Testis (tissue), 2 donors: ENCODE results near the gene OR6J1.

Experiments
- POLR2A ChIP-seq: fragments of 450-650 bp; IDR thresholded peaks from one replicate; pipeline ENCODE4 v1.6.1; 2017; ENCODE audit warnings: antibody characterized with exemption, mild to moderate bottlenecking, moderate library complexity
- TF ChIP-seq, protein P1 (sequence below), 3 experiments: fragments of 450-650 bp in 2 of 3; fragments of 200-600 bp in 1 of 3; sonication (generic) in 1 of 3; IDR thresholded peaks; one replicate each; pipeline ENCODE4 v1.5.1; 2016 to 2019; ENCODE audit warnings: antibody characterized with exemption in 3 of 3, mild to moderate bottlenecking in 2 of 3, moderate library complexity in 1 of 3

DNA sequence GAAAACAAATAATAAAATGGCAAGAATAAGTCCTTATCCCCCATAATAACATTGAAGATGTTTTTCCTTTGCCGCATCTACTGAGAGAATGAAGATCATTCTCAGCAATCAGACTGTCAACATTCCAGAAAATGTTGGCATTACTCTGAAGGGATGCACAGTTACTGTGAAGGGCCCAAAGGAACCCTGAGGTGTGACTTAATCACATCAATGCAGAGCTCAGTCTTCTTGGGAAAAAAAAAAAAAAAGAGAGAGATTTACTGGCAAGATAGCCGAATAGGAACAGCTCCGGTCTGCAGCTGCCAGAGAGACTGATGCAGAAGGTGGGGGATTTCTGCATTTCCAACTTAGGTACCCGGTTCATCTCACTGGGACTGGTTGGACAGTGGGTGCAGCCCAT lies 41.3 kb upstream of the OR6J1 start:
- TF ChIP-seq POLR2A, result no peak
- TF ChIP-seq, protein P1, sequence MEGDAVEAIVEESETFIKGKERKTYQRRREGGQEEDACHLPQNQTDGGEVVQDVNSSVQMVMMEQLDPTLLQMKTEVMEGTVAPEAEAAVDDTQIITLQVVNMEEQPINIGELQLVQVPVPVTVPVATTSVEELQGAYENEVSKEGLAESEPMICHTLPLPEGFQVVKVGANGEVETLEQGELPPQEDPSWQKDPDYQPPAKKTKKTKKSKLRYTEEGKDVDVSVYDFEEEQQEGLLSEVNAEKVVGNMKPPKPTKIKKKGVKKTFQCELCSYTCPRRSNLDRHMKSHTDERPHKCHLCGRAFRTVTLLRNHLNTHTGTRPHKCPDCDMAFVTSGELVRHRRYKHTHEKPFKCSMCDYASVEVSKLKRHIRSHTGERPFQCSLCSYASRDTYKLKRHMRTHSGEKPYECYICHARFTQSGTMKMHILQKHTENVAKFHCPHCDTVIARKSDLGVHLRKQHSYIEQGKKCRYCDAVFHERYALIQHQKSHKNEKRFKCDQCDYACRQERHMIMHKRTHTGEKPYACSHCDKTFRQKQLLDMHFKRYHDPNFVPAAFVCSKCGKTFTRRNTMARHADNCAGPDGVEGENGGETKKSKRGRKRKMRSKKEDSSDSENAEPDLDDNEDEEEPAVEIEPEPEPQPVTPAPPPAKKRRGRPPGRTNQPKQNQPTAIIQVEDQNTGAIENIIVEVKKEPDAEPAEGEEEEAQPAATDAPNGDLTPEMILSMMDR (IDR thresholded peaks at IDR 0.05), result no peak
